ENCODE results near the gene CSNK1A1. TPM values are rescaled to one million over a fixed set of nuclear protein-coding genes. Genes with fewer than 3 reads are reported as not detected.

Gene CSNK1A1
- polyA plus RNA-seq, 2 of the 4 experiments (the other 2 are of a cell fraction), result 123 to 218 TPM

DNA sequence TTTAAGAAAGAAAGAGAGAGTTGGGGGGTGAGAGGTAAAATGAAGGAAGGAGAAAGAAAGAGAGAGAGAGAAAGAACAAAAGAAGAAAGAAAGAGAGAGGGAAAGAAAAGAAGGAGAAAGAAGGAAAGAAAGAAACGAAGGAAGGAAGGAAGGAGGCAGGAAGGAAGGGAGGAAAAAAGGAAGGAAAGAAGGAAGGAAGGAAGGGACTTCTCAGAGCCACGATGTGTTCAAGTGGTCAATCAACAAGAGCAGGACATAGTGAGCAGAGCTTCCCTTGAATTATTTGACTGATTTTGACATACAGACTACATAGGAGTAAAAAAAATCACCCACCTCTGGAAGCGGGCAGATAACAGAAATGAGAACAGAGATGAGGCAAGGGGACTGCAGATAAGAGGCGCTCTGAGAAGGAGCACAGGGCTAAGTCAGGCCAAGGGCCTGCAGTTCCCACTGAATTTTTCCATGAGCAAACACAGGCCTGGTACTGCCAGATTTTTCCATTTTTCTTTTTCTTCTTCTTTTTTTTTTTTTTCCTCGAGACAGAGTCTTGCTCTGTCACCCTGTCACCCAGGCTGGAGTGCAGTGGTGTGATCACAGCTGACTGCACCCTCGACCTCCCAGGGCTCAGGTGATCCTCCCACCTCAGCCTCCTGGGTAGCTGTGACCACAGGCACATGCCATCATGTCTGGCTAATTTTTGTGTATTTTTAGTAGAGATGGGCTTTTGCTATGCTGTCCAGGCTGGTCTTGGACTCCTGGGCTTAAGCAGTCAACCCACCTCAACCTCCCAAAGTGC lies 94.4 kb downstream of the CSNK1A1 start:
- Histone ChIP-seq H3K4me3 (no peak overlapping the region), H3K4me1 (peaks cover 26% of the 10 kb centered on the region), H3K27ac (peak overlapping the region; percentile 32 to 68; a peak in 4 of 6 replicates), H3K9me3 (no peaks in the 10 kb centered on the region), H3K4me2 (no peak overlapping the region)
- TF ChIP-seq HOXA7 (CRISPR knock-in tag; IDR thresholded peaks at IDR 0.05) (no peak), RCOR1 (IDR thresholded peaks at IDR 0.05; ENCODE audit: low read depth, low read length) (no peak), CBX8 (IDR thresholded peaks at IDR 0.05) (no peak), HOXB5 (CRISPR knock-in tag; IDR thresholded peaks at IDR 0.05) (no peak), MAFK (IDR thresholded peaks at IDR 0.05; ENCODE audit: partially characterized antibody) (no peak), POLR2AphosphoS2 (conservative IDR thresholded peaks at IDR 0.05; ENCODE audit: low read length) (no peak), PHF8 (IDR thresholded peaks at IDR 0.05; ENCODE audit: borderline replicate concordance, low read depth) (no peak), POLR2A (IDR thresholded peaks at IDR 0.05; ENCODE audit: low read length) (no peak), TFCP2L1 (CRISPR knock-in tag; IDR thresholded peaks at IDR 0.05) (no peak), SREBF2 (IDR thresholded peaks at IDR 0.05) (no peak), MYC (IDR thresholded peaks at IDR 0.05; ENCODE audit: borderline replicate concordance, low read length) (no peak), ZNF302 (CRISPR knock-in tag; IDR thresholded peaks at IDR 0.05) (no peak), ESRRA (IDR thresholded peaks at IDR 0.05; ENCODE audit: borderline replicate concordance, low read length) (no peak), MAZ (IDR thresholded peaks at IDR 0.05; ENCODE audit: borderline replicate concordance, low read depth, low read length) (no peak), JUN (IDR thresholded peaks at IDR 0.05) (no peak), CBX2 (IDR thresholded peaks at IDR 0.05; ENCODE audit: borderline replicate concordance, low read depth) (no peak)
- TF ChIP-seq, protein P1, sequence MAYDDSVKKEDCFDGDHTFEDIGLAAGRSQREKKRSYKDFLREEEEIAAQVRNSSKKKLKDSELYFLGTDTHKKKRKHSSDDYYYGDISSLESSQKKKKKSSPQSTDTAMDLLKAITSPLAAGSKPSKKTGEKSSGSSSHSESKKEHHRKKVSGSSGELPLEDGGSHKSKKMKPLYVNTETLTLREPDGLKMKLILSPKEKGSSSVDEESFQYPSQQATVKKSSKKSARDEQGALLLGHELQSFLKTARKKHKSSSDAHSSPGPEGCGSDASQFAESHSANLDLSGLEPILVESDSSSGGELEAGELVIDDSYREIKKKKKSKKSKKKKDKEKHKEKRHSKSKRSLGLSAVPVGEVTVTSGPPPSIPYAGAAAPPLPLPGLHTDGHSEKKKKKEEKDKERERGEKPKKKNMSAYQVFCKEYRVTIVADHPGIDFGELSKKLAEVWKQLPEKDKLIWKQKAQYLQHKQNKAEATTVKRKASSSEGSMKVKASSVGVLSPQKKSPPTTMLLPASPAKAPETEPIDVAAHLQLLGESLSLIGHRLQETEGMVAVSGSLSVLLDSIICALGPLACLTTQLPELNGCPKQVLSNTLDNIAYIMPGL (CRISPR knock-in tag; IDR thresholded peaks at IDR 0.05; ENCODE audit: borderline replicate concordance), result no peak
- TF ChIP-seq, protein P2, sequence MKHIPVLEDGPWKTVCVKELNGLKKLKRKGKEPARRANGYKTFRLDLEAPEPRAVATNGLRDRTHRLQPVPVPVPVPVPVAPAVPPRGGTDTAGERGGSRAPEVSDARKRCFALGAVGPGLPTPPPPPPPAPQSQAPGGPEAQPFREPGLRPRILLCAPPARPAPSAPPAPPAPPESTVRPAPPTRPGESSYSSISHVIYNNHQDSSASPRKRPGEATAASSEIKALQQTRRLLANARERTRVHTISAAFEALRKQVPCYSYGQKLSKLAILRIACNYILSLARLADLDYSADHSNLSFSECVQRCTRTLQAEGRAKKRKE (CRISPR knock-in tag; IDR thresholded peaks at IDR 0.05; ENCODE audit: low read depth), result no peak
- TF ChIP-seq, protein P3, sequence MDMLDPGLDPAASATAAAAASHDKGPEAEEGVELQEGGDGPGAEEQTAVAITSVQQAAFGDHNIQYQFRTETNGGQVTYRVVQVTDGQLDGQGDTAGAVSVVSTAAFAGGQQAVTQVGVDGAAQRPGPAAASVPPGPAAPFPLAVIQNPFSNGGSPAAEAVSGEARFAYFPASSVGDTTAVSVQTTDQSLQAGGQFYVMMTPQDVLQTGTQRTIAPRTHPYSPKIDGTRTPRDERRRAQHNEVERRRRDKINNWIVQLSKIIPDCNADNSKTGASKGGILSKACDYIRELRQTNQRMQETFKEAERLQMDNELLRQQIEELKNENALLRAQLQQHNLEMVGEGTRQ (IDR thresholded peaks at IDR 0.05), result no peak
- no peak for FAIRE-seq
- POLR2A ChIA-PET, result interaction anchor here (0.8 kb wide), 1 partner anchor 20 kb away, joined by 3 read pairs; no protein-coding TSS in a partner anchor
- DNase-seq (ENCODE audit: low read depth in 1 of 2, low spot score in 1 of 2), result no peak
- peak; percentile 9 to 35; a peak in 1 of 6 replicates for ATAC-seq
- 63% methylated on average over 6 of the region's 6 CpGs for WGBS (ENCODE audit: missing lambda C conversion rate)
- CTCF ChIA-PET, result interaction anchor here (0.6 to 7.4 kb wide), 5 partner anchors 9 to 103 kb away, joined by 3 to 87 read pairs (median 3); no protein-coding TSS in a partner anchor

DNA sequence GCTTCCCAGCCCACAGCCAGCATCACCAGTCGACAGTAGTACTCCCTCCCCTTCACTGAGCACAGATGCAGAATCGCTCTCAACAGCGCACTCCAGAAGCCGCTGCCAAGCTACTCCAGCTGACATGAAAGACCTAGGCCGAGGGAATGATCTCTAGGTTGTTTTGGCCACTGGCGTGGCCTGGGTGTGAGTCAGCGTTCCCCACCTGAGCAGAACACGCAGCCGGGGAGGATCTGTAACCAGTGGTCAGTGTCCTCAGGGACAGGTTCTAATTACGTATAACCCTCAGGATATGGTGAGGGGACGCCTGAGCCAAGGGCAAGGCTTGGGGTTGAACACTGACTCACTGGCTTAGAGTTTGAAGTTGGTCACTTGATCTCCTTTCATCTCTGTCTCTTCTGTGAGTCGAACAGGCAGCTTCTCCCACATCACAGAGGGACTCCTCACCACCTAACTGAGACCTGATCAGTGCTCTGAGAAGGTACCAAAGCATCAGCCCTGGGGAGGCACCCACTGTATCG lies 95.3 kb downstream of the CSNK1A1 start:
- no peaks in the 10 kb centered on the region for H3K9me3 ChIP-seq
- ATAC-seq (peak; percentile 56 to 59), FAIRE-seq (no peak), DNase-seq (ENCODE audit: low read depth in 1 of 2, low spot score in 1 of 2) (no peak)
- H3K4me3 ChIP-seq, result no peak overlapping the region
- peaks cover 26% of the 10 kb centered on the region for H3K4me1 ChIP-seq
- peak overlapping the region; percentile 32 to 68; a peak in 4 of 6 replicates for H3K27ac ChIP-seq
- ChIA-PET POLR2A (interaction anchor here (0.8 kb wide), 1 partner anchor 21 kb away, joined by 3 read pairs; no protein-coding TSS in a partner anchor), CTCF (interaction anchor here (0.9 to 7.4 kb wide), 6 partner anchors 15 to 110 kb away, joined by 3 to 87 read pairs (median 4); no protein-coding TSS in a partner anchor)
- 63% methylated on average over 8 of the region's 13 CpGs for WGBS (ENCODE audit: missing lambda C conversion rate)
- H3K4me2 ChIP-seq, result peak overlapping the region; percentile 11; the same call in 1 of the 3 replicates
- no peak for TF ChIP-seq HOXB13 (CRISPR knock-in tag; IDR thresholded peaks at IDR 0.05; ENCODE audit: low read depth)
- no peak for TF ChIP-seq PHF8 (IDR thresholded peaks at IDR 0.05; ENCODE audit: borderline replicate concordance, low read depth)
- TF ChIP-seq, protein P4, sequence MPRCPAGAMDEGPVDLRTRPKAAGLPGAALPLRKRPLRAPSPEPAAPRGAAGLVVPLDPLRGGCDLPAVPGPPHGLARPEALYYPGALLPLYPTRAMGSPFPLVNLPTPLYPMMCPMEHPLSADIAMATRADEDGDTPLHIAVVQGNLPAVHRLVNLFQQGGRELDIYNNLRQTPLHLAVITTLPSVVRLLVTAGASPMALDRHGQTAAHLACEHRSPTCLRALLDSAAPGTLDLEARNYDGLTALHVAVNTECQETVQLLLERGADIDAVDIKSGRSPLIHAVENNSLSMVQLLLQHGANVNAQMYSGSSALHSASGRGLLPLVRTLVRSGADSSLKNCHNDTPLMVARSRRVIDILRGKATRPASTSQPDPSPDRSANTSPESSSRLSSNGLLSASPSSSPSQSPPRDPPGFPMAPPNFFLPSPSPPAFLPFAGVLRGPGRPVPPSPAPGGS (IDR thresholded peaks at IDR 0.05), result no peak
- no peak for TF ChIP-seq MAFK (IDR thresholded peaks at IDR 0.05; ENCODE audit: partially characterized antibody)
- TF ChIP-seq CBX2 (IDR thresholded peaks at IDR 0.05; ENCODE audit: borderline replicate concordance, low read depth), result no peak
- no peak for TF ChIP-seq EHF (CRISPR knock-in tag; IDR thresholded peaks at IDR 0.05)
- no peak for TF ChIP-seq EHMT2 (IDR thresholded peaks at IDR 0.05; ENCODE audit: low read depth)
- TF ChIP-seq ZC3H11A (IDR thresholded peaks at IDR 0.05), result no peak
- TF ChIP-seq FOXS1 (CRISPR knock-in tag; IDR thresholded peaks at IDR 0.05), result no peak
- TF ChIP-seq, protein P5, sequence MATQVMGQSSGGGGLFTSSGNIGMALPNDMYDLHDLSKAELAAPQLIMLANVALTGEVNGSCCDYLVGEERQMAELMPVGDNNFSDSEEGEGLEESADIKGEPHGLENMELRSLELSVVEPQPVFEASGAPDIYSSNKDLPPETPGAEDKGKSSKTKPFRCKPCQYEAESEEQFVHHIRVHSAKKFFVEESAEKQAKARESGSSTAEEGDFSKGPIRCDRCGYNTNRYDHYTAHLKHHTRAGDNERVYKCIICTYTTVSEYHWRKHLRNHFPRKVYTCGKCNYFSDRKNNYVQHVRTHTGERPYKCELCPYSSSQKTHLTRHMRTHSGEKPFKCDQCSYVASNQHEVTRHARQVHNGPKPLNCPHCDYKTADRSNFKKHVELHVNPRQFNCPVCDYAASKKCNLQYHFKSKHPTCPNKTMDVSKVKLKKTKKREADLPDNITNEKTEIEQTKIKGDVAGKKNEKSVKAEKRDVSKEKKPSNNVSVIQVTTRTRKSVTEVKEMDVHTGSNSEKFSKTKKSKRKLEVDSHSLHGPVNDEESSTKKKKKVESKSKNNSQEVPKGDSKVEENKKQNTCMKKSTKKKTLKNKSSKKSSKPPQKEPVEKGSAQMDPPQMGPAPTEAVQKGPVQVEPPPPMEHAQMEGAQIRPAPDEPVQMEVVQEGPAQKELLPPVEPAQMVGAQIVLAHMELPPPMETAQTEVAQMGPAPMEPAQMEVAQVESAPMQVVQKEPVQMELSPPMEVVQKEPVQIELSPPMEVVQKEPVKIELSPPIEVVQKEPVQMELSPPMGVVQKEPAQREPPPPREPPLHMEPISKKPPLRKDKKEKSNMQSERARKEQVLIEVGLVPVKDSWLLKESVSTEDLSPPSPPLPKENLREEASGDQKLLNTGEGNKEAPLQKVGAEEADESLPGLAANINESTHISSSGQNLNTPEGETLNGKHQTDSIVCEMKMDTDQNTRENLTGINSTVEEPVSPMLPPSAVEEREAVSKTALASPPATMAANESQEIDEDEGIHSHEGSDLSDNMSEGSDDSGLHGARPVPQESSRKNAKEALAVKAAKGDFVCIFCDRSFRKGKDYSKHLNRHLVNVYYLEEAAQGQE (IDR thresholded peaks at IDR 0.05), result no peak
- no peak for TF ChIP-seq RAD21 (conservative IDR thresholded peaks at IDR 0.05 in 1 of 2, IDR thresholded peaks at IDR 0.05 in 1 of 2)

All from A549 (cell line).